IMR-90 (cell line): ENCODE results near the gene HECW1. TPM values are rescaled to one million over a fixed set of nuclear protein-coding genes. Genes with fewer than 3 reads are reported as not detected.

ENCODE experiments used
- ATAC-seq: fragments of 200-7000 bp; cut with Tn5 transposase; 2 replicates; pipeline ENCODE4 v1.9.1; 2020; ENCODE audit warnings: low read depth, mild to moderate bottlenecking, moderate library complexity
- BruUV-seq: library from RNA; stranded (reverse); fragments of 400-500 nt; replicated peaks from 2 replicates; lab custom pipeline; 2021; lab: Mats Ljungman, UMichigan
- CTCF ChIA-PET: fragments of 300-600 bp; formaldehyde crosslinking; extraction: SDS; loops from one replicate; lab custom pipeline; 2021; ENCODE audit warnings: antibody characterized with exemption; lab: Yijun Ruan, JAX
- POLR2A ChIA-PET: fragments of 300-600 bp; sonication (Branson Sonifier 250); formaldehyde crosslinking; loops from one replicate; lab custom pipeline; 2022; ENCODE audit warnings: antibody characterized with exemption; ENCODE audit not compliant: unreplicated experiment; lab: Charles Lee
- DNase-seq: peaks from one replicate; pipeline ENCODE4 v3.0.0; 2013
- H2AFZ ChIP-seq: replicated peaks from 2 replicates; pipeline ENCODE3; 2013; ENCODE audit warnings: low read length, mild to moderate bottlenecking; ENCODE audit not compliant: poor library complexity
- H2AK5ac ChIP-seq: 2 replicates; pipeline ENCODE4 v1.6.1; 2013; ENCODE audit warnings: low read depth, low read length, inconsistent platforms
- H2AK9ac ChIP-seq: replicated peaks from 2 replicates; pipeline ENCODE3; 2013; ENCODE audit warnings: mild to moderate bottlenecking, low read depth, low read length, moderate library complexity; ENCODE audit not compliant: poor library complexity
- H2BK120ac ChIP-seq: 2 replicates; pipeline ENCODE4 v1.6.1; 2013; ENCODE audit warnings: low read depth, low read length, inconsistent platforms
- H2BK15ac ChIP-seq: 3 replicates; pipeline ENCODE4 v1.6.1; 2013; ENCODE audit warnings: low read depth, low read length, inconsistent platforms
- H2BK20ac ChIP-seq: 2 replicates; pipeline ENCODE4 v1.6.1; 2013; ENCODE audit warnings: low read depth, mild to moderate bottlenecking, inconsistent platforms, low read length, moderate library complexity
- H2BK5ac ChIP-seq: 2 replicates; pipeline ENCODE4 v1.6.1; 2013; ENCODE audit warnings: mild to moderate bottlenecking, low read depth, low read length, inconsistent platforms; ENCODE audit not compliant: poor library complexity, severe bottlenecking
- H3K14ac ChIP-seq: replicated peaks from 2 replicates; pipeline ENCODE4 v1.6.1; 2013; ENCODE audit warnings: low read depth, low read length, inconsistent platforms
- H3K18ac ChIP-seq: 2 replicates; pipeline ENCODE4 v1.6.1; 2013; ENCODE audit warnings: low read depth, low read length, control low read depth
- H3K23ac ChIP-seq: 2 replicates; pipeline ENCODE4 v1.6.1; 2013; ENCODE audit warnings: low read depth, low read length, inconsistent platforms
- H3K27ac ChIP-seq: 2 replicates; pipeline ENCODE4 v1.5.1; 2013; ENCODE audit warnings: mild to moderate bottlenecking, control low read depth, low read length; ENCODE audit not compliant: insufficient read depth
- H3K27me3 ChIP-seq: 2 replicates; pipeline ENCODE4 v1.6.1; 2013; ENCODE audit warnings: low read length; ENCODE audit not compliant: control insufficient read depth, insufficient read depth
- H3K36me3 ChIP-seq: 2 replicates; pipeline ENCODE4 v1.6.1; 2013; ENCODE audit warnings: low read length, mixed read lengths; ENCODE audit not compliant: control insufficient read depth, insufficient read depth
- H3K4ac ChIP-seq: 2 replicates; pipeline ENCODE4 v1.6.1; 2013; ENCODE audit warnings: low read depth, low read length, inconsistent platforms
- H3K4me1 ChIP-seq: 2 replicates; pipeline ENCODE4 v1.6.1; 2013; ENCODE audit warnings: low read length, mixed read lengths; ENCODE audit not compliant: control insufficient read depth, insufficient read depth
- H3K4me2 ChIP-seq: 2 replicates; pipeline ENCODE4 v1.6.1; 2013; ENCODE audit warnings: low read depth, mild to moderate bottlenecking, control low read depth, low read length, moderate library complexity
- H3K4me3 ChIP-seq: 2 replicates; pipeline ENCODE4 v1.5.1; 2013; ENCODE audit warnings: low read depth, mild to moderate bottlenecking, control low read depth, low read length, moderate library complexity; ENCODE audit not compliant: insufficient read depth
- H3K56ac ChIP-seq: 2 replicates; pipeline ENCODE4 v1.6.1; 2013; ENCODE audit warnings: low read length, inconsistent platforms; ENCODE audit not compliant: insufficient read depth; ENCODE audit errors: extremely low read depth
- H3K79me1 ChIP-seq, 2 experiments: 2 replicates each; pipeline ENCODE4 v1.6.1; 2013; ENCODE audit warnings: low read length in 2 of 2, inconsistent platforms in 1 of 2, low read depth in 1 of 2
- H3K9ac ChIP-seq: 2 replicates; pipeline ENCODE4 v1.6.1; 2013; ENCODE audit warnings: low read depth, low read length, control low read depth
- H3K9me1 ChIP-seq: 2 replicates; pipeline ENCODE4 v1.6.1; 2013; ENCODE audit warnings: low read length, inconsistent platforms; ENCODE audit not compliant: insufficient read depth
- H3K9me3 ChIP-seq: 2 replicates; pipeline ENCODE4 v1.6.1; 2013; ENCODE audit warnings: low read length; ENCODE audit not compliant: control insufficient read depth, insufficient read depth
- H4K20me1 ChIP-seq: 2 replicates; pipeline ENCODE4 v1.6.1; 2013; ENCODE audit warnings: low read length, inconsistent platforms; ENCODE audit not compliant: insufficient read depth
- H4K5ac ChIP-seq: 2 replicates; pipeline ENCODE4 v1.6.1; 2013; ENCODE audit warnings: mild to moderate bottlenecking, low read depth, low read length, control low read depth
- H4K8ac ChIP-seq, 2 experiments: 2 replicates each; pipeline ENCODE4 v1.6.1; 2013; ENCODE audit warnings: low read depth in 2 of 2, low read length in 2 of 2, control low read depth in 1 of 2, inconsistent platforms in 1 of 2
- H4K91ac ChIP-seq: 2 replicates; pipeline ENCODE4 v1.6.1; 2013; ENCODE audit warnings: low read depth, low read length, inconsistent platforms; ENCODE audit not compliant: insufficient read depth
- CEBPB ChIP-seq: IDR thresholded peaks from 2 replicates; pipeline ENCODE4 v1.6.1; 2012; ENCODE audit warnings: low read depth, low read length, improper control_type of control experiment
- CHD1 ChIP-seq: IDR thresholded peaks from 2 replicates; pipeline ENCODE4 v1.6.1; 2012; ENCODE audit warnings: low read depth, low read length, improper control_type of control experiment
- FOS ChIP-seq: fragments of 150-350 bp; IDR thresholded peaks from 2 replicates; pipeline ENCODE4 v1.6.1; 2016; ENCODE audit warnings: low read depth, low read length
- MAZ ChIP-seq: IDR thresholded peaks from 2 replicates; pipeline ENCODE4 v1.6.1; 2012; ENCODE audit warnings: low read depth, mild to moderate bottlenecking, low read length, improper control_type of control experiment, moderate library complexity, borderline replicate concordance
- MXI1 ChIP-seq: IDR thresholded peaks from 2 replicates; pipeline ENCODE4 v1.6.1; 2012; ENCODE audit warnings: low read depth, mild to moderate bottlenecking, low read length, moderate library complexity, borderline replicate concordance
- RFX5 ChIP-seq: IDR thresholded peaks from 2 replicates; pipeline ENCODE4 v1.8.0; 2012; ENCODE audit warnings: low read depth, mild to moderate bottlenecking, low read length, moderate library complexity
- WGBS, 2 experiments: methylation state at CpG; one replicate each; pipeline versions ENCODE4 v1.1.5 to v1.1.7; 2013; ENCODE audit warnings: missing lambda C conversion rate in 2 of 2; ENCODE audit not compliant: insufficient read length in 1 of 2; ENCODE audit errors: extremely low coverage in 2 of 2; 5-methylcytosine and 5-hydroxymethylcytosine counted together
- dilution Hi-C: fragments of 300-500 bp; cut with HindIII; formaldehyde crosslinking; loops from one replicate; pipeline ENCODE4 v1.14.3; 2018; ENCODE audit warnings: low sequenced_read_pairs; ENCODE audit not compliant: unreplicated experiment
- in situ Hi-C: fragments of 300-500 bp; cut with MboI; formaldehyde crosslinking; loops from 3 replicates; pipeline ENCODE4 v1.14.3; 2019; ENCODE audit warnings: low sequenced_read_pairs, inconsistent platforms, mixed read lengths
- intact Hi-C: fragments of 100-400 bp; cut with micrococcal nuclease; formaldehyde crosslinking; loops from 2 replicates; pipeline ENCODE4 v1.10.0; 2022
- polyA plus RNA-seq, 3 experiments: library from polyadenylated mRNA; depleted of rRNA; stranded (reverse); fragments of >200 nt; gene quantifications; 2 replicates each; pipeline ENCODE4 v1.2.3, GENCODE V29; 2012; ENCODE audit warnings: low replicate concordance in 1 of 3
- total RNA-seq: library from RNA; depleted of rRNA; stranded (reverse); fragments of >200 nt; gene quantifications from 2 replicates; pipeline ENCODE4 v1.2.3, GENCODE V29; 2012
- TF ChIP-seq, protein P1 (sequence below): fragments of 150-350 bp; IDR thresholded peaks from 2 replicates; pipeline ENCODE4 v1.6.1; 2016; ENCODE audit warnings: low read depth, mild to moderate bottlenecking, low read length, moderate library complexity, borderline replicate concordance

Gene HECW1
- total and polyA plus RNA-seq, 2 of the 4 experiments (the other 2 are of a cell fraction), result 0.56 to 1.3 TPM

DNA sequence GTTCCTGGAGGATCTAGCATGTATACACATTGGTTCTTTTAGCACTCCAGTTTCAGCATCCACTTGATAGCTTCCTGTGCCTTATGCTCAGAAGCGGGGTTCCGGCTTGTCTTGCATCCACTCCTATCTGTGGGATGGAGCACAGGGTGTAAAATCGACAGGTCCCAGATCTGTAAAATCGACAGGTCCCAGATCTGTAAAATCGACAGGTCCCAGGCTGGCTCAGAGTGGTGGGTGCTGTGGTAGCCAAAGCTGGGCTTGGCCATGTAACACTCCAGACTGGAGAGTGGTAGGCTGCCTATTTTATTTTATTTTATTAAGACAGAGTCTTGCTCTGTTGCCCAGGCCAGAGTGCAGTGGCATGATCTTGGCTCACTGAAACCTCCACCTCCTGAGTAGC, 30.3 kb downstream of the HECW1 start:
- in situ Hi-C loops (no loop called here), intact Hi-C loops (no loop called here), dilution Hi-C loops (no loop called here)
- no CpG with 5 or more reads among the region's 5 CpGs for WGBS, 2 experiments
- CTCF ChIA-PET, result no interaction called here
- Histone ChIP-seq H3K79me1 (no peaks in the 10 kb centered on the region), H2BK15ac (no peak overlapping the region), H3K14ac (no peak overlapping the region), H2AK5ac (no peak overlapping the region), H3K9ac (no peak overlapping the region), H3K18ac (no peak overlapping the region), H3K4me1 (no peaks in the 10 kb centered on the region), H3K27me3 (no peaks in the 10 kb centered on the region; the same call in none of the 2 replicates), H3K4ac (no peak overlapping the region), H3K4me2 (no peak overlapping the region), H2AFZ (no peak overlapping the region), H2BK20ac (no peak overlapping the region), H4K5ac (no peak overlapping the region), H2BK120ac (no peak overlapping the region), H3K4me3 (no peak overlapping the region), H4K20me1 (no peaks in the 10 kb centered on the region), H3K23ac (no peak overlapping the region), H3K9me1 (no peaks in the 10 kb centered on the region), H3K27ac (no peak overlapping the region), H3K9me3 (no peaks in the 10 kb centered on the region), H3K36me3 (no peaks in the 10 kb centered on the region), H4K91ac (no peak overlapping the region), H4K8ac (no peak overlapping the region), H2AK9ac (no peak overlapping the region), H2BK5ac (no peak overlapping the region), H3K56ac (no peak overlapping the region)
- ATAC-seq (no peak), DNase-seq (no peak)
- no TSS peak for BruUV-seq
- POLR2A ChIA-PET, result no interaction called here
- TF ChIP-seq RFX5 (no peak), CHD1 (no peak), MXI1 (no peak), FOS (no peak), CEBPB (no peak), MAZ (no peak)
- TF ChIP-seq, protein P1, sequence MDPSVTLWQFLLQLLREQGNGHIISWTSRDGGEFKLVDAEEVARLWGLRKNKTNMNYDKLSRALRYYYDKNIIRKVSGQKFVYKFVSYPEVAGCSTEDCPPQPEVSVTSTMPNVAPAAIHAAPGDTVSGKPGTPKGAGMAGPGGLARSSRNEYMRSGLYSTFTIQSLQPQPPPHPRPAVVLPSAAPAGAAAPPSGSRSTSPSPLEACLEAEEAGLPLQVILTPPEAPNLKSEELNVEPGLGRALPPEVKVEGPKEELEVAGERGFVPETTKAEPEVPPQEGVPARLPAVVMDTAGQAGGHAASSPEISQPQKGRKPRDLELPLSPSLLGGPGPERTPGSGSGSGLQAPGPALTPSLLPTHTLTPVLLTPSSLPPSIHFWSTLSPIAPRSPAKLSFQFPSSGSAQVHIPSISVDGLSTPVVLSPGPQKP, result no peak
